Vagina (tissue), 2 donors: ENCODE results near the gene SULT4A1. TPM values are rescaled to one million over a fixed set of nuclear protein-coding genes. Genes with fewer than 3 reads are reported as not detected.

Experiments used
- DNase-seq, 2 donors: peaks; one replicate each; pipeline ENCODE4 v3.0.0-alpha.2; 2017; ENCODE audit errors: extremely low spot score in 2 of 2
- H3K27ac ChIP-seq: fragments of 200-600 bp; sonication (generic); one replicate; pipeline ENCODE4 v1.5.1; 2019
- H3K27me3 ChIP-seq: fragments of 200-600 bp; sonication (generic); one replicate; pipeline ENCODE4 v1.5.1; 2019
- H3K36me3 ChIP-seq, 2 donors: fragments of 200-600 bp; sonication (generic); one replicate each; pipeline ENCODE4 v1.5.1; 2017 to 2019
- H3K4me1 ChIP-seq: fragments of 200-600 bp; sonication (generic); one replicate; pipeline ENCODE4 v1.5.1; 2019
- H3K4me3 ChIP-seq, 2 donors: fragments of 200-600 bp; sonication (generic); 1 replicate in 1 of 2; 2 replicates in 1 of 2; pipeline ENCODE4 v1.5.1; 2016 to 2019
- H3K9me3 ChIP-seq: fragments of 200-600 bp; sonication (generic); one replicate; pipeline ENCODE4 v1.5.1; 2019
- POLR2A ChIP-seq, 2 donors: fragments of 450-650 bp; IDR thresholded peaks; one replicate each; pipeline ENCODE4 v1.6.1; 2017; ENCODE audit warnings: antibody characterized with exemption in 2 of 2, mild to moderate bottlenecking in 2 of 2, moderate library complexity in 2 of 2
- POLR2AphosphoS5 ChIP-seq, 2 donors: sonication (generic); formaldehyde crosslinking; IDR thresholded peaks; one replicate each; pipeline ENCODE4 v1.9.0; 2017; ENCODE audit warnings: antibody characterized with exemption in 2 of 2, mild to moderate bottlenecking in 2 of 2, low read depth in 1 of 2; ENCODE audit not compliant: insufficient read depth in 1 of 2
- intact Hi-C: fragments of 100-400 bp; cut with DNase I; formaldehyde crosslinking; loops from one replicate; pipeline ENCODE4 v1.15.1; 2023
- total RNA-seq: library from RNA; depleted of rRNA; stranded (reverse); fragments of >200 nt; gene quantifications from one replicate; pipeline ENCODE4 v1.2.3, GENCODE V29; 2016
- TF ChIP-seq, protein P1 (sequence below), 3 experiments: fragments of 450-650 bp in 2 of 3; fragments of 200-600 bp in 1 of 3; sonication (generic) in 1 of 3; IDR thresholded peaks; one replicate each; pipeline ENCODE4 v1.5.1; 2017 to 2019; ENCODE audit warnings: antibody characterized with exemption in 3 of 3, mild to moderate bottlenecking in 2 of 3, moderate library complexity in 2 of 3

SULT4A1 gene
- total RNA-seq, 1 donor from 2014 or later = 3.2 TPM

GRCh38 chr22:43843783-43844530, 18.4 kb downstream of the SULT4A1 start:
- intact Hi-C loops = no loop called here
- no peak for DNase-seq
- H3K27ac ChIP-seq = no peak overlapping the region
- H3K36me3 ChIP-seq = no peaks in the 10 kb centered on the region
- no peak for TF ChIP-seq POLR2A (IDR thresholded peaks at IDR 0.05)
- no peak for TF ChIP-seq POLR2AphosphoS5 (IDR thresholded peaks at IDR 0.05; ENCODE audit: insufficient read depth in 1 of 2, low read depth in 1 of 2)
- TF ChIP-seq, protein P1, sequence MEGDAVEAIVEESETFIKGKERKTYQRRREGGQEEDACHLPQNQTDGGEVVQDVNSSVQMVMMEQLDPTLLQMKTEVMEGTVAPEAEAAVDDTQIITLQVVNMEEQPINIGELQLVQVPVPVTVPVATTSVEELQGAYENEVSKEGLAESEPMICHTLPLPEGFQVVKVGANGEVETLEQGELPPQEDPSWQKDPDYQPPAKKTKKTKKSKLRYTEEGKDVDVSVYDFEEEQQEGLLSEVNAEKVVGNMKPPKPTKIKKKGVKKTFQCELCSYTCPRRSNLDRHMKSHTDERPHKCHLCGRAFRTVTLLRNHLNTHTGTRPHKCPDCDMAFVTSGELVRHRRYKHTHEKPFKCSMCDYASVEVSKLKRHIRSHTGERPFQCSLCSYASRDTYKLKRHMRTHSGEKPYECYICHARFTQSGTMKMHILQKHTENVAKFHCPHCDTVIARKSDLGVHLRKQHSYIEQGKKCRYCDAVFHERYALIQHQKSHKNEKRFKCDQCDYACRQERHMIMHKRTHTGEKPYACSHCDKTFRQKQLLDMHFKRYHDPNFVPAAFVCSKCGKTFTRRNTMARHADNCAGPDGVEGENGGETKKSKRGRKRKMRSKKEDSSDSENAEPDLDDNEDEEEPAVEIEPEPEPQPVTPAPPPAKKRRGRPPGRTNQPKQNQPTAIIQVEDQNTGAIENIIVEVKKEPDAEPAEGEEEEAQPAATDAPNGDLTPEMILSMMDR (IDR thresholded peaks at IDR 0.05) = no peak
- no peaks in the 10 kb centered on the region for H3K27me3 ChIP-seq
- H3K9me3 ChIP-seq = no peaks in the 10 kb centered on the region
- H3K4me3 ChIP-seq = no peak overlapping the region
- H3K4me1 ChIP-seq = no peaks in the 10 kb centered on the region

DNA sequence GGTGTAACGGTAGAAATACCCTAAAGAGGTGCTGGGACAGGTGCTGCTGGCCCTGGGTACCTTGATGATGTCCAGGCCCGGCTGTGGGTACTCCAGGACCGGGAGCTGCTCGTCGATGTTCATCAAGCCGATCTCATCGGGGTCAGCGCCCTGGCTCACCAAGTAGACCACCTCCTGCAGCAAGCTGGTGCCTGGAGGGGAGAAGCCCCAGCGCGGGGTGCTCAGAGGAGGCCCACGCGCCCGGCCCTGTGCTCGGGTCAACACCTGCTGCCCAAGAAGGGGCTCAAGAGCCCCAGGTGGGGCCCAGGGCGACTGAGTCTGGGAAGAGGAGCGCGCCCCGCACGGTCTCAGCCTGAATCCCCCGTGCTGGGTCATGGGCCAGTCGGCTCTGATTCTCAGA, 20.6 kb downstream of the SULT4A1 start:
- no peak for TF ChIP-seq POLR2AphosphoS5 (IDR thresholded peaks at IDR 0.05; ENCODE audit: insufficient read depth in 1 of 2, low read depth in 1 of 2)
- TF ChIP-seq, protein P1 (IDR thresholded peaks at IDR 0.05) = no peak
- TF ChIP-seq POLR2A (IDR thresholded peaks at IDR 0.05) = no peak
- H3K27me3 ChIP-seq = no peaks in the 10 kb centered on the region
- intact Hi-C loops = no loop called here

DNA sequence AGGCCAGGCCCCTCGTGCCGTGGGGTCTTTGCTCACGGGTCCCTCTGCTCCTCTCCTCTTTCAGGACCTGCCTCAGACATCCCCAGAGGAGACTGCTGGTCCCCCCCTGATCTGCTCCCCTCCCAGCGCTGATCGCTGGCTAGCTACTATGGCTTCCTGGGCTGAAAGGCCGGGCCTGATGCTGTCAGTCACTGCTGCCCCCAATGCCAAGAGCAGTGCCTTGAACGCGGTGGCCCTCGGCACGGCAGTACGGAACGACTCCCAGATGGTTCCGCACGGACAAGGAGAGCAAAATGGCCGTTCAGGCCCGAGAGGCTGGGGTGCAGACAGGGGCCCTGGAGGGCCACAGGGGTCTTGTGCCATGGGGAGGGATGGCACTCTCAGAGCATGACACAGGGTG, 21.5 kb downstream of the SULT4A1 start:
- no peaks in the 10 kb centered on the region for H3K36me3 ChIP-seq
- H3K4me1 ChIP-seq = no peaks in the 10 kb centered on the region
- H3K9me3 ChIP-seq = no peaks in the 10 kb centered on the region
- H3K4me3 ChIP-seq = no peak overlapping the region
- no peak overlapping the region for H3K27ac ChIP-seq
- intact Hi-C loops = no loop called here
- no peaks in the 10 kb centered on the region for H3K27me3 ChIP-seq
- DNase-seq = no peak
- TF ChIP-seq POLR2A (IDR thresholded peaks at IDR 0.05) = no peak
- no peak for TF ChIP-seq POLR2AphosphoS5 (IDR thresholded peaks at IDR 0.05; ENCODE audit: insufficient read depth in 1 of 2, low read depth in 1 of 2)
- TF ChIP-seq, protein P1 (IDR thresholded peaks at IDR 0.05) = no peak

More for the DNA sequence above, 20.6 kb downstream of the SULT4A1 start:
- DNase-seq = no peak
- Histone ChIP-seq H3K9me3 (no peaks in the 10 kb centered on the region), H3K36me3 (no peaks in the 10 kb centered on the region), H3K27ac (no peak overlapping the region), H3K4me1 (no peaks in the 10 kb centered on the region), H3K4me3 (no peak overlapping the region)

DNA sequence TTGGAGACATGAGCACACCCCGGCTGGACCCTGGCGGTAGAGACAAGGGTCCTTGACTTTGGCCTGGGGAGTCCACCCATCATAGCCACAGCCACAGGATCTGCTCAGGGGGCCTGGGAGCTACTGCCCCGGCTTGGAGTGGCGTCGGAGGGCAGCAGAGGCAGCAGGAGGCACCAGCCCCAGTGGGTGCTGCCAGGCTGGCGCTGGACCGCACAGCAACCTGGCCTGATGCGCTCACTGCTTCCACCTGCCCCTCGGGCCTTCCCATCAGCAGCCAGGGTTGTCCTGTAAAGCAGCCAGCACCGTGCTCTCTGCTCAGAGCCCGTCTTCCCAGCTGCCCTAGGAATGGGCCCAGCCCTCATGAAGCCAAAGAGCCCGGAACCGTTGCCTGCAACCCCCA, 21.9 kb downstream of the SULT4A1 start:
- Histone ChIP-seq H3K36me3 (no peaks in the 10 kb centered on the region), H3K9me3 (no peaks in the 10 kb centered on the region), H3K4me1 (no peaks in the 10 kb centered on the region), H3K27ac (no peak overlapping the region), H3K4me3 (no peak overlapping the region), H3K27me3 (no peaks in the 10 kb centered on the region)
- no peak for DNase-seq
- intact Hi-C loops = no loop called here
- TF ChIP-seq, protein P1 (IDR thresholded peaks at IDR 0.05) = no peak
- TF ChIP-seq POLR2A (IDR thresholded peaks at IDR 0.05) (no peak), POLR2AphosphoS5 (IDR thresholded peaks at IDR 0.05; ENCODE audit: insufficient read depth in 1 of 2, low read depth in 1 of 2) (no peak)

- intact Hi-C loops = no loop called here
- TF ChIP-seq POLR2AphosphoS5 (IDR thresholded peaks at IDR 0.05; ENCODE audit: insufficient read depth in 1 of 2, low read depth in 1 of 2) (no peak), POLR2A (IDR thresholded peaks at IDR 0.05) (no peak)
- TF ChIP-seq, protein P1 (IDR thresholded peaks at IDR 0.05) = no peak
- Histone ChIP-seq H3K36me3 (no peaks in the 10 kb centered on the region), H3K27ac (no peak overlapping the region), H3K27me3 (no peaks in the 10 kb centered on the region), H3K4me1 (no peaks in the 10 kb centered on the region), H3K4me3 (no peak overlapping the region), H3K9me3 (no peaks in the 10 kb centered on the region)
- no peak for DNase-seq
These were observed 22.5 kb downstream of the SULT4A1 start for GRCh38 chr22:43839781-43840180.
